Breast epithelium (tissue), 4 donors: ENCODE measurements around the gene LPCAT2. TPM values are rescaled to one million over a fixed set of nuclear protein-coding genes. Genes with fewer than 3 reads are reported as not detected.
A peak's percentile ranks its signal among the peaks of the same experiment; 100 is the strongest.

Experiments
- DNase-seq, 2 donors: peaks; one replicate each; pipeline ENCODE4 v3.0.0-alpha.2; 2019; ENCODE audit warnings: low spot score in 2 of 2
- H3K27ac ChIP-seq, 2 donors: fragments of 200-600 bp; sonication (generic) in 1 of 2; one replicate each; pipeline ENCODE4 v1.5.1; 2016 to 2019; ENCODE audit warnings: mild to moderate bottlenecking in 1 of 2
- H3K27me3 ChIP-seq, 2 donors: fragments of 200-600 bp; sonication (generic) in 1 of 2; one replicate each; pipeline versions ENCODE4 v1.5.1 to v1.6.0; 2017 to 2019; ENCODE audit warnings: control low read depth in 1 of 2, mild to moderate bottlenecking in 1 of 2
- H3K36me3 ChIP-seq: fragments of 200-600 bp; one replicate; pipeline ENCODE4 v1.5.1; 2019
- H3K4me1 ChIP-seq, 2 donors: fragments of 200-600 bp; sonication (generic); one replicate each; pipeline ENCODE4 v1.5.1; 2016 to 2019; ENCODE audit warnings: control low read depth in 1 of 2
- H3K4me3 ChIP-seq, 3 donors: fragments of 200-600 bp; sonication (generic); 1 replicate in 2 of 3; 2 replicates in 1 of 3; pipeline ENCODE4 v1.5.1; 2016 to 2019; ENCODE audit warnings: mild to moderate bottlenecking in 3 of 3, moderate library complexity in 2 of 3
- H3K9me3 ChIP-seq, 2 donors: fragments of 200-600 bp; sonication (generic) in 1 of 2; one replicate each; pipeline ENCODE4 v1.5.1; 2016 to 2019; ENCODE audit warnings: control low read depth in 1 of 2
- POLR2A ChIP-seq: fragments of 450-650 bp; IDR thresholded peaks from one replicate; pipeline ENCODE4 v1.6.1; 2016; ENCODE audit warnings: antibody characterized with exemption, mild to moderate bottlenecking, moderate library complexity
- POLR2AphosphoS5 ChIP-seq, 3 donors: sonication (generic); formaldehyde crosslinking; IDR thresholded peaks; one replicate each; pipeline ENCODE4 v1.6.1; 2017; ENCODE audit warnings: antibody characterized with exemption in 3 of 3
- intact Hi-C: fragments of 100-400 bp; cut with DNase I; formaldehyde crosslinking; loops from one replicate; pipeline ENCODE4 v1.15.1; 2023; ENCODE audit warnings: low total_unique reads
- total RNA-seq, 3 donors: library from RNA; depleted of rRNA; stranded (reverse); fragments of >200 nt; gene quantifications; one replicate each; pipeline ENCODE4 v1.1.0, GENCODE V29; 2016
- TF ChIP-seq, protein P1 (sequence below), 3 donors: fragments of 450-650 bp; IDR thresholded peaks; one replicate each; pipeline ENCODE4 v1.5.1; 2016 to 2017; ENCODE audit warnings: antibody characterized with exemption in 3 of 3, mild to moderate bottlenecking in 3 of 3, moderate library complexity in 3 of 3

The LPCAT2 gene
- total RNA-seq, 3 donors from 2014 or later, result 12.3 to 35.9 (median 24.3) TPM

DNA sequence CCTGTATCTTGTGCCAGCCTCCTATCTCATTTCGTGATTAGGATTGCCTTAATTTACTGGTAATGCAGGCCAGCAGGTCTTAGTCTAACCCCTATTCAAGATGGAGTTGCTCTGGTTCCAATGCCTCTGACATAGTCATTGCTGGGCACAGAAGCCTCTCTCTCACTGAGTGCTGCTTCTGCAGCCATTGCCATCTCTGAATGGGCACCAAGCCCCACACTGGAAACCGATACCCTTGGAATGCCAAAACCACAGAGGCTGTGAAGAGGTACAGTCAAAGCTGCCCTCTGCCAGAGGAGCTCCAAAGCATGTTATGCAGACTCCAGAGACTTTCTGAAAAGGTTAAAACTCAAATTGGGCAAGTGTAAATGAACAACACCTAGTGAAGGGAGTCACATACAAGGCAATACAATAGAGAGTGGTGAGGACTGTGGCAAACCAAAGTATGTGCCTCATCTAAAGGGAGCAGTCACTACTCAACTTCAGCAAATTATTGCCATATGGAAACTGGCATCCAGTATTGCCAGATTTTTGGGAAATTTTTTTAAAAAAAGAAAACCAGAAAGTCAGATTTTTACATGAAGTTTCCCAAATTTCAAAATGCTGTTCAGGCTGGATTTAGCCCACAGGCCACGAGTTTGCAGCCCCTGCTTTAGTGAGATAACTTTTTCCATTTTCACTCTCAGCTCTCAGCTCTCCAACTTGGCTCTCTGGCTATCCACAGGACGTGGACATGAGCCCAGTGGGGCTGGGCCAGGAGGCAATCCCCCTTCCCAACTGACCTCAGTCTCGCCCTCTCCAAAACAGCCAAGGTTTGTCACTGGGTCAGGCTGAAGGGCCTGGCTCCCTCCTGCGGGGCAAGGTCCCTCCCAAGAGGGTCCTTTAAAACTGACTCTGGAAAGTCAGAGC lies 32.0 kb upstream of the LPCAT2 start:
- Histone ChIP-seq H3K9me3 (no peaks in the 10 kb centered on the region), H3K27me3 (peaks cover 0 to 4% of the 10 kb centered on the region in 2 donors), H3K4me1 (peaks cover 0 to 8% of the 10 kb centered on the region in 2 donors), H3K4me3 (peak overlapping the region in 1 of 3 donors; percentile 20), H3K36me3 (no peaks in the 10 kb centered on the region), H3K27ac (peak overlapping the region; percentile 86 to 98)
- TF ChIP-seq, protein P1, sequence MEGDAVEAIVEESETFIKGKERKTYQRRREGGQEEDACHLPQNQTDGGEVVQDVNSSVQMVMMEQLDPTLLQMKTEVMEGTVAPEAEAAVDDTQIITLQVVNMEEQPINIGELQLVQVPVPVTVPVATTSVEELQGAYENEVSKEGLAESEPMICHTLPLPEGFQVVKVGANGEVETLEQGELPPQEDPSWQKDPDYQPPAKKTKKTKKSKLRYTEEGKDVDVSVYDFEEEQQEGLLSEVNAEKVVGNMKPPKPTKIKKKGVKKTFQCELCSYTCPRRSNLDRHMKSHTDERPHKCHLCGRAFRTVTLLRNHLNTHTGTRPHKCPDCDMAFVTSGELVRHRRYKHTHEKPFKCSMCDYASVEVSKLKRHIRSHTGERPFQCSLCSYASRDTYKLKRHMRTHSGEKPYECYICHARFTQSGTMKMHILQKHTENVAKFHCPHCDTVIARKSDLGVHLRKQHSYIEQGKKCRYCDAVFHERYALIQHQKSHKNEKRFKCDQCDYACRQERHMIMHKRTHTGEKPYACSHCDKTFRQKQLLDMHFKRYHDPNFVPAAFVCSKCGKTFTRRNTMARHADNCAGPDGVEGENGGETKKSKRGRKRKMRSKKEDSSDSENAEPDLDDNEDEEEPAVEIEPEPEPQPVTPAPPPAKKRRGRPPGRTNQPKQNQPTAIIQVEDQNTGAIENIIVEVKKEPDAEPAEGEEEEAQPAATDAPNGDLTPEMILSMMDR (IDR thresholded peaks at IDR 0.05), result no peak
- peak in 2 of 3 donors; percentile 29 to 47 for TF ChIP-seq POLR2AphosphoS5 (IDR thresholded peaks at IDR 0.05)
- DNase-seq, result no peak
- intact Hi-C loops, result loop anchor here (5.0 kb wide), 2 partner anchors 505 to 940 kb away; no protein-coding TSS in a partner anchor

DNA sequence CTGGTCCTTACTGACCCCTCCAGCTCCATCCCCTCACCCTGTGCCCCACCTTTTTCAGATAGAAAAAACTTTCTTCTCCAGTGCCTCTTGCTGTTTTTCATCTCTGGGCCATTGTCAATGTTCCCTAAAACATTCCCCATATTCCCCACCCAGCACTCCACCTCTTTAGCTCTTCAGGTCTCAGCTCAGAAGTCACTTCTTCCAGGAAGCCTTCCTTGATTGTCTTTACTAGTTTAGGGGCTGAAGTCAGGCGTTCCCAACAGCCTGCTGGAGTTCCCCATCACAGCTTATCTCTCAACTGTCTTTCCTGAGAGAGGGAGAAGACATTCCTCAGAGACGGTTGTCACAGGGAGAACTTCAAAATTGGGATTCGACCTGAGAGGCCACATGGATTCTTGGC lies 31.1 kb upstream of the LPCAT2 start:
- peaks cover 0 to 4% of the 10 kb centered on the region in 2 donors for H3K27me3 ChIP-seq
- H3K27ac ChIP-seq, result peak overlapping the region; percentile 86 to 98
- no peaks in the 10 kb centered on the region for H3K36me3 ChIP-seq
- H3K9me3 ChIP-seq, result no peaks in the 10 kb centered on the region
- DNase-seq, result no peak
- peaks cover 0 to 8% of the 10 kb centered on the region in 2 donors for H3K4me1 ChIP-seq
- no peak for TF ChIP-seq POLR2AphosphoS5 (IDR thresholded peaks at IDR 0.05)
- TF ChIP-seq, protein P1 (IDR thresholded peaks at IDR 0.05), result no peak
- TF ChIP-seq POLR2A, result no peak
- intact Hi-C loops, result loop anchor here (5.0 kb wide), 2 partner anchors 505 to 940 kb away; no protein-coding TSS in a partner anchor
- peak overlapping the region in 1 of 3 donors; percentile 20 for H3K4me3 ChIP-seq

- TF ChIP-seq POLR2AphosphoS5 (IDR thresholded peaks at IDR 0.05) (peak; percentile 59 to 70 (median 69)), POLR2A (no peak)
- H3K27ac ChIP-seq, result peak within 1 kb of the TSS; percentile 86 to 98
- intact Hi-C loops, result loop anchor here (5.0 kb wide), 2 partner anchors 503 to 942 kb away; no protein-coding TSS in a partner anchor
- peaks cover 0 to 8% of the 10 kb centered on the region in 2 donors for H3K4me1 ChIP-seq
- peak within 1 kb of the TSS; percentile 55 to 90 (median 77) for H3K4me3 ChIP-seq
- H3K36me3 ChIP-seq, result no peaks in the 10 kb centered on the region
- H3K27me3 ChIP-seq, result peaks cover 0 to 4% of the 10 kb centered on the region in 2 donors
- DNase-seq, result no peak
- H3K9me3 ChIP-seq, result no peaks in the 10 kb centered on the region
These were observed 29.9 kb upstream of the LPCAT2 start, which contains the start of gene MMP2 for GRCh38 chr16:55478827-55479429. MMP2 (plus strand) TSS chr16:55479198; CDS start chr16:55479480, 282 bp downstream.

GRCh38 chr16:55479430-55480140 lies 29.3 kb upstream of the LPCAT2 start:
- TF ChIP-seq, protein P1 (IDR thresholded peaks at IDR 0.05), result no peak
- TF ChIP-seq POLR2A, result no peak
- TF ChIP-seq POLR2AphosphoS5 (IDR thresholded peaks at IDR 0.05), result no peak
- H3K36me3 ChIP-seq, result no peaks in the 10 kb centered on the region
- peaks cover 0 to 8% of the 10 kb centered on the region in 2 donors for H3K4me1 ChIP-seq
- no peak for DNase-seq
- intact Hi-C loops, result loop anchor here (5.0 kb wide), 2 partner anchors 503 to 942 kb away; no protein-coding TSS in a partner anchor
- peak overlapping the region; percentile 86 to 98 for H3K27ac ChIP-seq
- no peaks in the 10 kb centered on the region for H3K9me3 ChIP-seq
- H3K4me3 ChIP-seq, result peak overlapping the region; percentile 55 to 90 (median 77)
- peaks cover 0 to 4% of the 10 kb centered on the region in 2 donors for H3K27me3 ChIP-seq

GRCh38 chr16:55480228-55480655 lies 28.6 kb upstream of the LPCAT2 start:
- intact Hi-C loops, result no loop called here
- peak overlapping the region; percentile 86 to 98 for H3K27ac ChIP-seq
- no peaks in the 10 kb centered on the region for H3K9me3 ChIP-seq
- peak overlapping the region; percentile 55 to 90 (median 77) for H3K4me3 ChIP-seq
- peak; percentile 73 to 83 for DNase-seq
- TF ChIP-seq POLR2AphosphoS5 (IDR thresholded peaks at IDR 0.05), result peak; percentile 72 to 95 (median 84)
- TF ChIP-seq POLR2A, result no peak
- TF ChIP-seq, protein P1 (IDR thresholded peaks at IDR 0.05), result no peak
- peaks cover 0 to 4% of the 10 kb centered on the region in 2 donors for H3K27me3 ChIP-seq
- H3K36me3 ChIP-seq, result no peaks in the 10 kb centered on the region
- H3K4me1 ChIP-seq, result peaks cover 0 to 8% of the 10 kb centered on the region in 2 donors
